Measurements from ENCODE around the gene SPCS1. TPM values are rescaled to one million over a fixed set of nuclear protein-coding genes. Genes with fewer than 3 reads are reported as not detected.

Gene SPCS1
- total RNA-seq, 1 experiment from 2014 or later: 124 TPM

DNA sequence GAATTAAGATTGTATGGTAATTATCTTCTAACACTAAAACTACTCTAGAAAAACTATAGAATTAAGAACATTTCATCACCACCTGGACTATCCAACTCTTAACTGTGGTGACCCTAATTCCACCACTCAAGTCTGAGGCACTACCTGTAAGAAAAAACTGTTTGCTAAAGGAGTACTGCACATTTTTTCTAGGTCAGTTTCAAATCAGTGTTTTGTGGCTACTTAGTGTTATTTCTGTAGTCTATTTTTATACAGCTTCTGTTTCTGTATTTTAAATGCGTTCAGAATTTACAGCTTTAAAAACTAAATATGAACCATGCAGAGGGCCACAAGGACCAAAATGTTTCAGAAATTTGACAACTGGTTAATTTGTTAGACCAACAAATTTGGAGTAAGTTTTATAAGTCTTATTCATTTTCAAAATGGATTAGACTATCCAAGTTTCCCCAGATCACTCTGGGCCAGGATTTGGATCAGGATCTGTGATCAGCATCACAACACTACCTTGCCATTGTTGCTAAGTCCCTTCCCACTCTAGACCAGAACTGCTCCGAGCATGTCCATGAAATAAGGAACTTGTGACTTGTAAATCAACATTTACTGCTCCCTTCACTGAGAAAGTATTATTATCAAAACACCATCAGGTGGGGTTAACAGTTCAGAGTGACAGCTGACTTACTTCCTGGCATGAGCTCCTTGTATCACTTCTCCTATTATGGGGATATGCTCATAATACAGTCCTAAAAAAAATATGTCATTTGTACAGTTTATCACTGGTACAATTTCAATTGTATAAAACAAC, 8.9 kb upstream of the SPCS1 start:
- CTCF ChIA-PET: no interaction called here
- no peak overlapping the region for H3K4me3 ChIP-seq (replicated peaks in 1 of 2; ENCODE audit: low read depth in 1 of 2, low read length in 2 of 2)
- TF ChIP-seq, protein P1, sequence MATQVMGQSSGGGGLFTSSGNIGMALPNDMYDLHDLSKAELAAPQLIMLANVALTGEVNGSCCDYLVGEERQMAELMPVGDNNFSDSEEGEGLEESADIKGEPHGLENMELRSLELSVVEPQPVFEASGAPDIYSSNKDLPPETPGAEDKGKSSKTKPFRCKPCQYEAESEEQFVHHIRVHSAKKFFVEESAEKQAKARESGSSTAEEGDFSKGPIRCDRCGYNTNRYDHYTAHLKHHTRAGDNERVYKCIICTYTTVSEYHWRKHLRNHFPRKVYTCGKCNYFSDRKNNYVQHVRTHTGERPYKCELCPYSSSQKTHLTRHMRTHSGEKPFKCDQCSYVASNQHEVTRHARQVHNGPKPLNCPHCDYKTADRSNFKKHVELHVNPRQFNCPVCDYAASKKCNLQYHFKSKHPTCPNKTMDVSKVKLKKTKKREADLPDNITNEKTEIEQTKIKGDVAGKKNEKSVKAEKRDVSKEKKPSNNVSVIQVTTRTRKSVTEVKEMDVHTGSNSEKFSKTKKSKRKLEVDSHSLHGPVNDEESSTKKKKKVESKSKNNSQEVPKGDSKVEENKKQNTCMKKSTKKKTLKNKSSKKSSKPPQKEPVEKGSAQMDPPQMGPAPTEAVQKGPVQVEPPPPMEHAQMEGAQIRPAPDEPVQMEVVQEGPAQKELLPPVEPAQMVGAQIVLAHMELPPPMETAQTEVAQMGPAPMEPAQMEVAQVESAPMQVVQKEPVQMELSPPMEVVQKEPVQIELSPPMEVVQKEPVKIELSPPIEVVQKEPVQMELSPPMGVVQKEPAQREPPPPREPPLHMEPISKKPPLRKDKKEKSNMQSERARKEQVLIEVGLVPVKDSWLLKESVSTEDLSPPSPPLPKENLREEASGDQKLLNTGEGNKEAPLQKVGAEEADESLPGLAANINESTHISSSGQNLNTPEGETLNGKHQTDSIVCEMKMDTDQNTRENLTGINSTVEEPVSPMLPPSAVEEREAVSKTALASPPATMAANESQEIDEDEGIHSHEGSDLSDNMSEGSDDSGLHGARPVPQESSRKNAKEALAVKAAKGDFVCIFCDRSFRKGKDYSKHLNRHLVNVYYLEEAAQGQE (IDR thresholded peaks at IDR 0.05; ENCODE audit: low read depth): no peak
- TF ChIP-seq ELF1 (IDR thresholded peaks at IDR 0.05; ENCODE audit: borderline replicate concordance, low read depth) (no peak), RAD21 (IDR thresholded peaks at IDR 0.05; ENCODE audit: low read depth) (no peak), MAX (IDR thresholded peaks at IDR 0.05) (no peak), ZFX (IDR thresholded peaks at IDR 0.05) (no peak), SP1 (IDR thresholded peaks at IDR 0.05; ENCODE audit: low read depth) (no peak), ZNF274 (IDR thresholded peaks at IDR 0.05; ENCODE audit: low read depth, low read length) (no peak), FOSL1 (IDR thresholded peaks at IDR 0.05; ENCODE audit: low read depth) (no peak), YY1 (IDR thresholded peaks at IDR 0.05; ENCODE audit: extremely low read depth, insufficient replicate concordance, low read depth, low read length) (no peak)
- H2AFZ ChIP-seq (ENCODE audit: low read depth, low read length, poor library complexity, severe bottlenecking): no peak overlapping the region
- DNase-seq (ENCODE audit: low read depth, low spot score) (no peak), ATAC-seq (no peak)
- H4K20me1 ChIP-seq (ENCODE audit: insufficient read depth): peaks cover 21% of the 10 kb centered on the region; the same call in 1 of the 2 replicates
- no peaks in the 10 kb centered on the region for H3K27me3 ChIP-seq (ENCODE audit: insufficient read depth, low read length)
- H3K36me3 ChIP-seq (ENCODE audit: control insufficient read depth in 1 of 2, insufficient read depth in 2 of 2, low read length in 2 of 2): peaks cover 45 to 51% of the 10 kb centered on the region in 2 experiments
- POLR2A ChIA-PET: interaction anchor here (1.8 kb wide), 1 partner anchor 10 kb away, joined by 4 read pairs; no protein-coding TSS in a partner anchor
- no TSS peak for BruUV-seq (replicated peaks)
- intact Hi-C loops (cut with micrococcal nuclease): no loop called here
- H3K79me2 ChIP-seq (ENCODE audit: insufficient read depth, low read length): peaks cover 25% of the 10 kb centered on the region
- H3K27ac ChIP-seq (ENCODE audit: low read depth, low read length): no peak overlapping the region
- no peak overlapping the region for H3K4me2 ChIP-seq (ENCODE audit: low read length)
- RAD21 ChIA-PET (ENCODE audit: low non-redundant PET in 1 of 2, low total read pairs in 2 of 2, uncharacterized antibody in 2 of 2, unreplicated experiment in 2 of 2): no interaction called here
- H3K9me3 ChIP-seq (ENCODE audit: control insufficient read depth in 1 of 2, insufficient read depth in 1 of 2, low read depth in 1 of 2, low read length in 2 of 2): no peaks in the 10 kb centered on the region
- no peak overlapping the region for H3K9ac ChIP-seq (ENCODE audit: low read length)
- no peaks in the 10 kb centered on the region for H3K9me2 ChIP-seq (ENCODE audit: insufficient read depth)
- no peaks in the 10 kb centered on the region for H3K4me1 ChIP-seq (ENCODE audit: control insufficient read depth in 1 of 2, insufficient read depth in 2 of 2, low read length in 2 of 2)
